CD14-positive monocyte (primary cell): Measurements from ENCODE around the gene VILL. TPM values are rescaled to one million over a fixed set of nuclear protein-coding genes. Genes with fewer than 3 reads are reported as not detected.

Experiments
- DNase-seq, 3 donors: peaks; one replicate each; pipeline ENCODE4 v3.0.0-alpha.2; 2011 to 2022
- H2AFZ ChIP-seq: 2 replicates; pipeline ENCODE4 v1.6.0; 2012; ENCODE audit warnings: mild to moderate bottlenecking, low read depth, low read length, inconsistent platforms; ENCODE audit not compliant: insufficient read depth, poor library complexity, severe bottlenecking
- H3K27ac ChIP-seq, 2 donors: 1 replicate in 1 of 2; 2 replicates in 1 of 2; pipeline ENCODE4 v1.5.1; 2012 to 2013; ENCODE audit warnings: low read length in 2 of 2, control low read depth in 1 of 2, inconsistent platforms in 1 of 2, low read depth in 1 of 2, mild to moderate bottlenecking in 1 of 2
- H3K27me3 ChIP-seq, 2 donors: one replicate each; pipeline versions ENCODE4 v1.6.0 to v1.6.1; 2011 to 2013; ENCODE audit warnings: low read length in 2 of 2; ENCODE audit not compliant: control insufficient read depth in 2 of 2, insufficient read depth in 2 of 2
- H3K36me3 ChIP-seq, 2 donors: replicated peaks in 1 of 2; 1 replicate in 1 of 2; 2 replicates in 1 of 2; pipeline versions ENCODE4 v1.5.1 to v1.6.1; 2012 to 2013; ENCODE audit warnings: low read length in 2 of 2, control low read depth in 1 of 2, inconsistent platforms in 1 of 2, mild to moderate bottlenecking in 1 of 2; ENCODE audit not compliant: insufficient read depth in 2 of 2, control insufficient read depth in 1 of 2
- H3K4me1 ChIP-seq, 2 donors: 1 replicate in 1 of 2; 2 replicates in 1 of 2; pipeline versions ENCODE4 v1.5.1 to v1.6.1; 2012 to 2013; ENCODE audit warnings: low read length in 2 of 2, control low read depth in 1 of 2, inconsistent platforms in 1 of 2, mild to moderate bottlenecking in 1 of 2, moderate library complexity in 1 of 2; ENCODE audit not compliant: insufficient read depth in 2 of 2, control insufficient read depth in 1 of 2
- H3K4me2 ChIP-seq: replicated peaks from 2 replicates; pipeline ENCODE3; 2012; ENCODE audit warnings: low read length, moderate library complexity, mild to moderate bottlenecking; ENCODE audit not compliant: poor library complexity, severe bottlenecking; ENCODE audit errors: extremely low read depth
- H3K4me3 ChIP-seq, 3 experiments: fragments of 200-600 bp in 1 of 3; sonication (generic) in 1 of 3; replicated peaks in 1 of 3; 1 replicate in 2 of 3; 2 replicates in 1 of 3; pipeline ENCODE4 v1.5.1; 2011 to 2013; ENCODE audit warnings: low read length in 3 of 3, mild to moderate bottlenecking in 3 of 3, control low read depth in 2 of 3, low read depth in 2 of 3, inconsistent platforms in 1 of 3, moderate library complexity in 1 of 3
- H3K79me2 ChIP-seq: 2 replicates; pipeline ENCODE4 v1.6.0; 2012; ENCODE audit warnings: mild to moderate bottlenecking, control low read depth, inconsistent platforms, low read length, moderate library complexity; ENCODE audit not compliant: insufficient read depth
- H3K9ac ChIP-seq: 2 replicates; pipeline ENCODE4 v1.6.0; 2017; ENCODE audit warnings: low read length, mild to moderate bottlenecking; ENCODE audit not compliant: insufficient read depth, poor library complexity, severe bottlenecking
- H3K9me3 ChIP-seq, 2 donors: replicated peaks in 1 of 2; 1 replicate in 1 of 2; 2 replicates in 1 of 2; pipeline versions ENCODE4 v1.5.1 to v1.6.1; 2012 to 2013; ENCODE audit warnings: low read length in 2 of 2, control low read depth in 1 of 2; ENCODE audit not compliant: control insufficient read depth in 1 of 2, insufficient read depth in 1 of 2
- H4K20me1 ChIP-seq: 2 replicates; pipeline ENCODE4 v1.6.0; 2012; ENCODE audit warnings: mild to moderate bottlenecking, low read length, control low read depth, moderate library complexity; ENCODE audit not compliant: insufficient read depth
- H3K27ac Mint-ChIP-seq, 7 donors: one replicate each; pipeline ENCODE4 v1.8.0; 2020; ENCODE audit warnings: mild to moderate bottlenecking in 7 of 7, mixed read lengths in 7 of 7, moderate library complexity in 6 of 7, inconsistent platforms in 2 of 7
- H3K27me3 Mint-ChIP-seq, 3 donors: one replicate each; pipeline ENCODE4 v1.8.0; 2021 to 2022; ENCODE audit warnings: low read depth in 3 of 3, mild to moderate bottlenecking in 3 of 3, mixed read lengths in 3 of 3, moderate library complexity in 3 of 3, inconsistent platforms in 1 of 3
- H3K36me3 Mint-ChIP-seq, 2 donors: one replicate each; pipeline ENCODE4 v1.8.0; 2020; ENCODE audit warnings: mixed read lengths in 2 of 2, inconsistent platforms in 1 of 2, mild to moderate bottlenecking in 1 of 2
- H3K4me1 Mint-ChIP-seq: one replicate; pipeline ENCODE4 v1.8.0; 2020; ENCODE audit warnings: mild to moderate bottlenecking, mixed read lengths
- H3K4me3 Mint-ChIP-seq, 2 donors: one replicate each; pipeline ENCODE4 v1.8.0; 2020; ENCODE audit warnings: mild to moderate bottlenecking in 2 of 2, mixed read lengths in 2 of 2, moderate library complexity in 1 of 2
- H3K9me3 Mint-ChIP-seq, 7 donors: one replicate each; pipeline ENCODE4 v1.8.0; 2020 to 2022; ENCODE audit warnings: mixed read lengths in 7 of 7, mild to moderate bottlenecking in 6 of 7, moderate library complexity in 6 of 7, inconsistent platforms in 2 of 7
- WGBS: methylation state at CpG from one replicate; pipeline ENCODE4 v1.1.5; 2013; ENCODE audit warnings: missing lambda C conversion rate; ENCODE audit not compliant: insufficient coverage; 5-methylcytosine and 5-hydroxymethylcytosine counted together
- intact Hi-C, 2 donors: fragments of 100-400 bp; cut with micrococcal nuclease; formaldehyde crosslinking; loops; one replicate each; pipeline versions ENCODE4 v1.15.0 to v1.15.1; 2023
- polyA plus RNA-seq, 3 donors: library from polyadenylated mRNA; depleted of rRNA in 1 of 3; unstranded in 2 of 3; stranded (reverse) in 1 of 3; fragments of 300-500 nt in 2 of 3; fragments of >200 nt in 1 of 3; fragmentation: Illumina TruSeq in 2 of 3; gene quantifications; 1 replicate in 2 of 3; 2 replicates in 1 of 3; pipeline ENCODE4 v1.2.3, GENCODE V29; 2012 to 2021
- TF ChIP-seq, protein P1 (sequence below): fragments of 200-600 bp; IDR thresholded peaks from one replicate; pipeline ENCODE4 v1.8.0; 2022; ENCODE audit warnings: antibody characterized with exemption, mild to moderate bottlenecking

VILL gene
- polyA plus RNA-seq, 3 donors: 4.4 to 29.1 (median 7.4) TPM

DNA sequence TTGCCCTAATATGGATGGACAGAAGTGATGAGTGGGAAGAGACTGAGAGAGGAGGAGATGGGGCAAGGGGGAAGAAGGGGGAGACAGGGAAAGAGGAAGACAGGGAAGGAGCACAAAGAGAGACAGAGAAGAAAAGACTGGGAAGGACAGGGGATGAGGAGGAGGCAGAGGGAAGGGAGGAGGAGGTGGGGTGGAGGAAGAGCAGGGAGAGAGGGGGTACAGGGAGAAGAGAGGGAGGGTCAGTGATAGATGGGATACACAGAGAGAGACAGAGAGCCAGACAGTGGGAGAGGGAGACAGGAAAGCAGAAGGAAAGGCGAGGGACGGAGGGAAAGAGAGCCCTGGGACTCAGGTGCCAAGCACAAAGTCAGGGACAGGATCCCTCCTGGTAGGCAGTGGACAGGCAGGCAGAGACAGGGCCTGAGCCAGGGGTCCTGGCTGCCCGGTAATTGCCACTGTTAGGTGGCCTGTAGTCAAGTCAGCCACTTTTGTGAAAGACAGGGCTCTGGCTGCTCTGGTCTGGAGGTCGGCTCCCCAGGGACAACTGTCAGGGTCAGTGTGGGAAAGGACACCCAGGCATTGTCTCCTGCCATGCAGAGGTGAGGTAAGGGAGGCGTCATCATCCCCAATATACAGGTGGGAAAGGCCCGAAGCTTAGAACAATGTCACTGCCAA lies 9.8 kb downstream of the VILL start:
- Mint-ChIP-seq H3K9me3 (no peaks in the 10 kb centered on the region), H3K36me3 (peaks cover 53 to 78% of the 10 kb centered on the region in 2 donors), H3K27ac (peak overlapping the region in 4 of 7 donors; percentile 6 to 84 (median 42)), H3K27me3 (peaks cover 0 to 7% (median 3%) of the 10 kb centered on the region in 3 donors), H3K4me3 (no peak overlapping the region), H3K4me1 (peaks cover 44% of the 10 kb centered on the region)
- H3K9ac ChIP-seq: no peak overlapping the region
- no peaks in the 10 kb centered on the region for H4K20me1 ChIP-seq
- H3K79me2 ChIP-seq: peaks cover 27% of the 10 kb centered on the region
- H3K9me3 ChIP-seq: no peaks in the 10 kb centered on the region
- TF ChIP-seq, protein P1, sequence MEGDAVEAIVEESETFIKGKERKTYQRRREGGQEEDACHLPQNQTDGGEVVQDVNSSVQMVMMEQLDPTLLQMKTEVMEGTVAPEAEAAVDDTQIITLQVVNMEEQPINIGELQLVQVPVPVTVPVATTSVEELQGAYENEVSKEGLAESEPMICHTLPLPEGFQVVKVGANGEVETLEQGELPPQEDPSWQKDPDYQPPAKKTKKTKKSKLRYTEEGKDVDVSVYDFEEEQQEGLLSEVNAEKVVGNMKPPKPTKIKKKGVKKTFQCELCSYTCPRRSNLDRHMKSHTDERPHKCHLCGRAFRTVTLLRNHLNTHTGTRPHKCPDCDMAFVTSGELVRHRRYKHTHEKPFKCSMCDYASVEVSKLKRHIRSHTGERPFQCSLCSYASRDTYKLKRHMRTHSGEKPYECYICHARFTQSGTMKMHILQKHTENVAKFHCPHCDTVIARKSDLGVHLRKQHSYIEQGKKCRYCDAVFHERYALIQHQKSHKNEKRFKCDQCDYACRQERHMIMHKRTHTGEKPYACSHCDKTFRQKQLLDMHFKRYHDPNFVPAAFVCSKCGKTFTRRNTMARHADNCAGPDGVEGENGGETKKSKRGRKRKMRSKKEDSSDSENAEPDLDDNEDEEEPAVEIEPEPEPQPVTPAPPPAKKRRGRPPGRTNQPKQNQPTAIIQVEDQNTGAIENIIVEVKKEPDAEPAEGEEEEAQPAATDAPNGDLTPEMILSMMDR: no peak
- H3K4me3 ChIP-seq: no peak overlapping the region
- H2AFZ ChIP-seq: no peak overlapping the region
- H3K36me3 ChIP-seq: peaks cover 45 to 70% of the 10 kb centered on the region in 2 donors
- intact Hi-C loops: loop anchor here in 1 of 2 donors (5.0 kb wide), 1 partner anchor 33 kb away; no protein-coding TSS in a partner anchor
- WGBS: 100% methylated on average over 6 of the region's 6 CpGs
- no peak for DNase-seq
- peaks cover 35 to 50% of the 10 kb centered on the region in 2 donors for H3K4me1 ChIP-seq
- H3K27me3 ChIP-seq: no peaks in the 10 kb centered on the region
- H3K27ac ChIP-seq: peak overlapping the region in 1 of 2 donors; percentile 3
- H3K4me2 ChIP-seq: no peak overlapping the region

DNA sequence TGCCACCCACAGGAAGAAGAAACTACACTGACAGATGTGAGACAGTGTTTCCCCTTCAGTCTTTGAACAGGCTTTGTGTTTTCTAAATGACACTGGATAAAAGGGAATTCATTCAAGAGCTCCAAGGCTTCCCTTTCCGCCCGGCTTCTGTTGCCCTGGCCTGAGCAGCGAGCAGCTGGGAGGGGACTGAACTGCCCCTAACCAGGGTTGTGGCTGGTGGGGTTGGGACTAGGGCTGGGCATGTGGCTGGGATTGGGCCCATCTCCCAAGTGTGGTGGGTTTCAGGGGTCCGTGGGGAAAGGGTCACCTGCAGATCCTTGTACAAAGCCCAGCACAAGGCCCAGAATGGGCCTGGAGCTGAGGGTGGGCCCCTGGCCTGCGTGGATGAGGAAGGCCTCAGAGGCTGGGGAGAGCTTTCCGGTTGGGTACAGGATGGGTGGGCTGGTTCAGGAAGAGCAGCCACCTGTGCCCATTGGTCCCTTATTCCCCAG lies 10.4 kb downstream of the VILL start:
- H4K20me1 ChIP-seq: no peaks in the 10 kb centered on the region
- 96% methylated on average over 4 of the region's 6 CpGs for WGBS
- peaks cover 21% of the 10 kb centered on the region for H3K79me2 ChIP-seq
- H3K36me3 ChIP-seq: peaks cover 49 to 70% of the 10 kb centered on the region in 2 donors
- DNase-seq: no peak
- H3K4me1 ChIP-seq: peaks cover 29 to 44% of the 10 kb centered on the region in 2 donors
- no peak overlapping the region for H2AFZ ChIP-seq
- H3K9me3 ChIP-seq: no peaks in the 10 kb centered on the region
- Mint-ChIP-seq H3K27ac (peak overlapping the region in 3 of 7 donors; percentile 11 to 42 (median 33)), H3K4me1 (peaks cover 39% of the 10 kb centered on the region), H3K9me3 (no peaks in the 10 kb centered on the region), H3K4me3 (no peak overlapping the region), H3K27me3 (peaks cover 0 to 7% (median 2%) of the 10 kb centered on the region in 3 donors), H3K36me3 (peaks cover 54 to 80% of the 10 kb centered on the region in 2 donors)
- no peaks in the 10 kb centered on the region for H3K27me3 ChIP-seq
- H3K4me2 ChIP-seq: no peak overlapping the region
- H3K9ac ChIP-seq: no peak overlapping the region
- TF ChIP-seq, protein P1: no peak
- intact Hi-C loops: loop anchor here in 1 of 2 donors (5.0 kb wide), 1 partner anchor 34 kb away; no protein-coding TSS in a partner anchor
- peak overlapping the region in 1 of 2 donors; percentile 37 for H3K27ac ChIP-seq
- H3K4me3 ChIP-seq: no peak overlapping the region
